ENCODE results near the gene DCST1. TPM values are rescaled to one million over a fixed set of nuclear protein-coding genes. Genes with fewer than 3 reads are reported as not detected.
A peak's percentile ranks its signal among the peaks of the same experiment; 100 is the strongest.

The DCST1 gene
- total and polyA plus RNA-seq, 2 of the 13 experiments (the other 11 are each of a cell fraction or from before 2014, with no cell fraction given) = 0.04 TPM; not detected in 1

GRCh38 chr1:155003766-155004351 is 29.8 kb upstream of the DCST1 start:
- DNase-seq (ENCODE audit: low spot score) (peak; percentile 70), ATAC-seq (peak; percentile 1; the same call in 1 of the 3 replicates), FAIRE-seq (peak; percentile 26)
- peak overlapping the region; percentile 86 to 98 (median 98) for H3K4me3 ChIP-seq (replicated peaks in 1 of 3; ENCODE audit: insufficient read depth in 1 of 3, low read depth in 2 of 3, low read length in 3 of 3)
- 3% methylated on average over 13 of the region's 34 CpGs for WGBS (ENCODE audit: low lambda C conversion rate)
- no peaks in the 10 kb centered on the region; a peak in 1 of 5 replicates for H3K27me3 ChIP-seq (ENCODE audit: control insufficient read depth in 1 of 2, insufficient read depth in 2 of 2, low read length in 2 of 2)
- H2AFZ ChIP-seq (ENCODE audit: low read length) = no peak overlapping the region
- peaks cover 4% of the 10 kb centered on the region; the same call in 1 of the 2 replicates for H4K20me1 ChIP-seq (ENCODE audit: insufficient read depth, low read length)
- H3K4me2 ChIP-seq (ENCODE audit: low read depth, low read length) = peak overlapping the region; percentile 89
- CTCF ChIA-PET (ENCODE audit: low intra/inter-chr PET ratio, low total read pairs) = interaction anchor here (1.6 kb wide), 1 partner anchor 13 kb away, joined by 5 read pairs; no protein-coding TSS in a partner anchor
- no TSS peak for BruUV-seq (replicated peaks)
- H3K4me1 ChIP-seq (ENCODE audit: insufficient read depth, low read length) = peaks cover 60% of the 10 kb centered on the region
- no peaks in the 10 kb centered on the region for H3K9me3 ChIP-seq (ENCODE audit: low read length)
- intact Hi-C loops (cut with micrococcal nuclease; ENCODE audit: unreplicated experiment) (loop anchor here (5.0 kb wide), 1 partner anchor 447 kb away; the partner anchor contains the start of gene UBE2Q1), in situ Hi-C loops (cut with HindIII; ENCODE audit: extremely low pct_ligation_motif_present, low pct_unique_long_range_greater_than_20kb) (no loop called here)
- H3K9ac ChIP-seq (ENCODE audit: insufficient read depth, low read depth, low read length) = peak overlapping the region; percentile 95
- H3K36me3 ChIP-seq (replicated peaks in 1 of 2; ENCODE audit: control insufficient read depth in 1 of 2, insufficient read depth in 2 of 2, low read length in 2 of 2) = no peaks in the 10 kb centered on the region; a peak in 1 of 5 replicates
- POLR2A ChIA-PET = interaction anchor here (0.6 to 6.7 kb wide), 11 partner anchors 10 to 223 kb away, joined by 3 to 90 read pairs (median 3); partner anchors contain the start of genes ADAM15, FLAD1 and PMVK
- H3K79me2 ChIP-seq (ENCODE audit: insufficient read depth, low read length) = peaks cover 40% of the 10 kb centered on the region
- peak overlapping the region; percentile 97 for H3K27ac ChIP-seq (ENCODE audit: extremely low read length, insufficient read depth, low read length)
- TF ChIP-seq BCL6 (CRISPR knock-in tag; IDR thresholded peaks at IDR 0.05) = 0 out of 2 replicates have a peak, but pooled peaks have one; percentile 17
- 0 out of 2 replicates have a peak, but pooled peaks have one; percentile 13 for TF ChIP-seq SMYD3 (CRISPR knock-in tag; IDR thresholded peaks at IDR 0.05)
- TF ChIP-seq HNF4A (CRISPR knock-in tag; IDR thresholded peaks at IDR 0.05) = peak; percentile 44
- peak; percentile 10; the same call in 1 of the 2 replicates for TF ChIP-seq ZNF710 (CRISPR knock-in tag; IDR thresholded peaks at IDR 0.05; ENCODE audit: borderline replicate concordance)
- 0 out of 2 replicates have a peak, but pooled peaks have one; percentile 20 for TF ChIP-seq CBFB (CRISPR knock-in tag; IDR thresholded peaks at IDR 0.05)
- no peak for TF ChIP-seq ARID3A (IDR thresholded peaks at IDR 0.05; ENCODE audit: low read depth, low read length)
- TF ChIP-seq POLR2A (IDR thresholded peaks at IDR 0.05; ENCODE audit: insufficient read depth in 1 of 2, low read depth in 2 of 2, low read length in 2 of 2) = peak in 1 of 2 experiments; percentile 35; a peak in 1 of 4 replicates
- no peak; the same call in 1 of the 2 replicates for TF ChIP-seq POLR2AphosphoS5 (IDR thresholded peaks at IDR 0.05; ENCODE audit: low read depth, low read length)
- no peak for TF ChIP-seq TBL1XR1 (IDR thresholded peaks at IDR 0.05; ENCODE audit: borderline replicate concordance, low read length, partially characterized antibody)
- TF ChIP-seq SALL2 (CRISPR knock-in tag; IDR thresholded peaks at IDR 0.05) = peak; percentile 58; the same call in 1 of the 2 replicates
- TF ChIP-seq FOSL2 (CRISPR knock-in tag; IDR thresholded peaks at IDR 0.05) = 0 out of 2 replicates have a peak, but pooled peaks have one; percentile 27
- peak; percentile 21; the same call in 1 of the 2 replicates for TF ChIP-seq RARA (CRISPR knock-in tag; IDR thresholded peaks at IDR 0.05)
- TF ChIP-seq MNT (IDR thresholded peaks at IDR 0.05) = peak; percentile 17; the same call in 1 of the 2 replicates
- TF ChIP-seq ZNF143 (CRISPR knock-in tag; IDR thresholded peaks at IDR 0.05) = no peak
- TF ChIP-seq HES4 (CRISPR knock-in tag; IDR thresholded peaks at IDR 0.05; ENCODE audit: borderline replicate concordance) = no peak
- TF ChIP-seq ZNF281 (CRISPR knock-in tag; IDR thresholded peaks at IDR 0.05; ENCODE audit: borderline replicate concordance) = peak; percentile 65; the same call in 1 of the 2 replicates
